Chondrocyte (in vitro differentiated cells): ENCODE results near the gene TMEM59L. TPM values are rescaled to one million over a fixed set of nuclear protein-coding genes. Genes with fewer than 3 reads are reported as not detected.

Source experiments
- DNase-seq: peaks from one replicate; pipeline ENCODE4 v3.0.0; 2021; ENCODE audit warnings: mixed read lengths, low spot score
- H3K27ac Mint-ChIP-seq: one replicate; pipeline ENCODE4 v1.8.0; 2021; ENCODE audit warnings: mild to moderate bottlenecking, moderate library complexity, mixed read lengths; ENCODE audit not compliant: unreplicated experiment
- H3K27me3 Mint-ChIP-seq: 2 replicates; pipeline ENCODE4 v1.8.0; 2021; ENCODE audit warnings: low read depth, mixed read lengths
- H3K36me3 Mint-ChIP-seq: 2 replicates; pipeline ENCODE4 v1.8.0; 2021; ENCODE audit warnings: low read depth, mixed read lengths
- H3K4me1 Mint-ChIP-seq: 2 replicates; pipeline ENCODE4 v1.8.0; 2021; ENCODE audit warnings: low read depth, mild to moderate bottlenecking, mixed read lengths
- H3K4me3 Mint-ChIP-seq: one replicate; pipeline ENCODE4 v1.8.0; 2021; ENCODE audit warnings: mild to moderate bottlenecking, moderate library complexity, mixed read lengths; ENCODE audit not compliant: unreplicated experiment
- H3K9me3 Mint-ChIP-seq: 2 replicates; pipeline ENCODE4 v1.8.0; 2021; ENCODE audit warnings: low read depth, mixed read lengths
- CTCF ChIP-seq: fragments of 200-600 bp; sonication (generic); IDR thresholded peaks from 2 replicates; pipeline ENCODE4 v1.5.0; 2021; ENCODE audit warnings: antibody characterized with exemption, mild to moderate bottlenecking, moderate library complexity
- total RNA-seq: library from RNA; stranded (reverse); gene quantifications from 3 replicates; pipeline ENCODE4 v1.2.1, GENCODE V29; 2021

Gene TMEM59L
- total RNA-seq, 1 donor from 2014 or later, result 4.8 TPM

- no peak for DNase-seq
- Mint-ChIP-seq H3K27me3 (no peaks in the 10 kb centered on the region), H3K4me3 (no peak overlapping the region), H3K9me3 (no peaks in the 10 kb centered on the region), H3K27ac (no peak overlapping the region), H3K36me3 (no peaks in the 10 kb centered on the region), H3K4me1 (peaks cover 53% of the 10 kb centered on the region)
- TF ChIP-seq CTCF, result no peak
Observed at GRCh38 chr19:18654469-18654868, 41.8 kb downstream of the TMEM59L start.

- Mint-ChIP-seq H3K36me3 (no peaks in the 10 kb centered on the region), H3K27me3 (no peaks in the 10 kb centered on the region), H3K4me3 (no peak overlapping the region), H3K27ac (no peak overlapping the region), H3K4me1 (peaks cover 52% of the 10 kb centered on the region), H3K9me3 (no peaks in the 10 kb centered on the region)
- no peak for TF ChIP-seq CTCF
- DNase-seq, result no peak
Observed at GRCh38 chr19:18655173-18655844, 42.6 kb downstream of the TMEM59L start.

GRCh38 chr19:18656337-18657086 is 43.8 kb downstream of the TMEM59L start:
- no peaks in the 10 kb centered on the region for H3K9me3 Mint-ChIP-seq
- no peaks in the 10 kb centered on the region for H3K27me3 Mint-ChIP-seq
- TF ChIP-seq CTCF, result no peak
- H3K27ac Mint-ChIP-seq, result peak overlapping the region; percentile 68
- H3K4me3 Mint-ChIP-seq, result no peak overlapping the region
- peaks cover 53% of the 10 kb centered on the region for H3K4me1 Mint-ChIP-seq
- no peak for DNase-seq
- H3K36me3 Mint-ChIP-seq, result no peaks in the 10 kb centered on the region

DNA sequence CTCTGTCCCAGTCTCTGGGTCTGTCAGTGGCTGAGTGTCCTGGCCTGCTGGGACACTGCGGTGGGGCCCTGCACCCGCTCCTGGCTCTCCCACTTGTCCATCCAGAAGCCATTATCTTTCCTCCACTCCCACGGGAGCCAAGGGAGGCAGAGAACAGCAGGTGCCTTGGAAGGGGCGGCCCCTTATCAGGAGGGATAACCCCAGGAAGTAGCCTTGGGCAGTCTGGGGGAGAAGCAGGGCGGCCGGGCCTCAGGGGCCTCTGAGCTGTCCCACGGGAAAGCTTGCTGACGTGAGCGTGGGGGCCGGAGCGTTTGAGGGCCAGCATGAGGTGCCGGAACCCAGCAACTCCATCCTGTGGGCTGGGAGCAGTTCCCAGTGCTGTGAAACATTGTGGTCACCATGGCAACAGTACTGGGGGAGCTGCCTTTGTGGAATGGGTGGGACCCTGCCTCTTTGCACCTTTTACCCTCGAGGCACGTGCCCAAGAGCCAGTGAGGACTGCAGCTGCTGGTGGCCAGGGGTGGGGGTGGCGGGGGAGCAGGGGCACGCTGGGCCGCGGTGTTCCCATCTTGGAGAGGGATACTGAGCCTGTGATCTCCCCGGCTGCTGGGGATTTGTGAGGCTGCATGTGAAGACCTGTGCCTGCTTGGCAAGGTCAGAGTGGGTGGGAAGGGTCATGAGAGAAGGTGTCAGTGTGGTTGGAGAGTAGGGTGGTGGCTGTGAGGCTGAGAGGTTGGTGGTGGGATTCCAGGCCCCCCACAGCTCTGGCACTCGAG is 45.1 kb downstream of the TMEM59L start:
- H3K36me3 Mint-ChIP-seq, result no peaks in the 10 kb centered on the region
- TF ChIP-seq CTCF, result no peak
- no peaks in the 10 kb centered on the region for H3K27me3 Mint-ChIP-seq
- H3K4me3 Mint-ChIP-seq, result no peak overlapping the region
- no peaks in the 10 kb centered on the region for H3K9me3 Mint-ChIP-seq
- no peak for DNase-seq
- H3K27ac Mint-ChIP-seq, result peak overlapping the region; percentile 79
- peaks cover 57% of the 10 kb centered on the region for H3K4me1 Mint-ChIP-seq

DNA sequence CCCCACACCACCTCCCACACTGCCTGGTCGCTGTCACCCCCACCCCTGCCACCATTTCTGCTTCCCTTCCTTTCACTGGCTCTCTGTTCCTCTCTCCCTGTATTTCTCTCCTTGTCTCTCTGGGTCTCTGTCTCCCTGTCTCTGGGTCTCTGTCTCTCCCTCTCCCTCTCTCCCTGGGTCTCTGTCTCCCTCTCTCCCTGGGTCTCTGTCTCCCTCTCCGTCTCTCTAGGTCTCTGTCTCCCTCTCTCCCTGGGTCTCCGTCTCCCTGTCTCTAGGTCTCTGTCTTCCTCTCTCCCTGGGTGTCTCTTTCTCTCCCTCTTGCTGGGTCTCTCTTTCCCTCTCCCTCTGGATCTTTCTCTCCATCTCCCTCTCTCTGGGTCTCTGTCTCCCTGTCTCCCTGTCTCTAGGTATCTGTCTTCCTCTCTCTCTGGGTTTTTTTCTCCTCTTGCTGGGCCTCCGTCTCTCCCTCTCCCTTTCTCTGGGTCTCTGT is 45.7 kb downstream of the TMEM59L start:
- TF ChIP-seq CTCF, result no peak
- no peaks in the 10 kb centered on the region for H3K27me3 Mint-ChIP-seq
- no peaks in the 10 kb centered on the region for H3K36me3 Mint-ChIP-seq
- H3K4me3 Mint-ChIP-seq, result no peak overlapping the region
- peaks cover 64% of the 10 kb centered on the region for H3K4me1 Mint-ChIP-seq
- DNase-seq, result no peak
- peak overlapping the region; percentile 79 for H3K27ac Mint-ChIP-seq
- H3K9me3 Mint-ChIP-seq, result no peaks in the 10 kb centered on the region
